HepG2 (cell line): Measurements from ENCODE around the gene LDB2. TPM values are rescaled to one million over a fixed set of nuclear protein-coding genes. Genes with fewer than 3 reads are reported as not detected.

Experiments used
- ATAC-seq: fragments of 200-7000 bp; cut with Tn5 transposase; 3 replicates; pipeline ENCODE4 v1.9.1; 2020; ENCODE audit warnings: mild to moderate bottlenecking, moderate library complexity
- BruUV-seq: library from RNA; stranded (reverse); fragments of 400-500 nt; replicated peaks from 2 replicates; lab custom pipeline; 2021; lab: Mats Ljungman, UMichigan
- CTCF ChIA-PET: fragments of 300-600 bp; formaldehyde crosslinking; extraction: SDS; loops from one replicate; lab custom pipeline; 2021; ENCODE audit warnings: low total read pairs, inconsistent platforms, low intra/inter-chr PET ratio; lab: Yijun Ruan, JAX
- POLR2A ChIA-PET: fragments of 350-600 bp; sonication (Branson Sonifier 250); formaldehyde crosslinking; loops from one replicate; lab custom pipeline; 2020; ENCODE audit warnings: antibody characterized with exemption, inconsistent platforms; lab: Yijun Ruan, JAX
- DNase-seq: peaks from one replicate; pipeline ENCODE4 v3.0.0-alpha.2; 2015; ENCODE audit warnings: low spot score
- FAIRE-seq: peaks from 3 replicates; lab custom pipeline; 2011; peaks lifted over from hg19 to GRCh38; lab: Jason Lieb, UNC
- H2AFZ ChIP-seq: one replicate; pipeline ENCODE4 v1.6.1; 2011; ENCODE audit warnings: low read length, inconsistent platforms
- H3K27ac ChIP-seq: fragments of 300-600 bp; 3 replicates; pipeline ENCODE4 v1.8.0; 2011; ENCODE audit warnings: mixed run types, mild to moderate bottlenecking, mixed read lengths, low read length, inconsistent platforms; ENCODE audit not compliant: insufficient read depth; ENCODE audit errors: extremely low read length
- H3K27me3 ChIP-seq, 2 experiments: fragments of 200-600 bp in 1 of 2; 2 replicates in 1 of 2; 3 replicates in 1 of 2; pipeline versions ENCODE4 v1.6.0 to v1.8.0; 2011; ENCODE audit warnings: low read length in 2 of 2, mild to moderate bottlenecking in 2 of 2, moderate library complexity in 2 of 2, inconsistent platforms in 1 of 2; ENCODE audit not compliant: insufficient read depth in 2 of 2, control insufficient read depth in 1 of 2
- H3K36me3 ChIP-seq, 2 experiments: fragments of 200-600 bp in 1 of 2; replicated peaks in 1 of 2; 2 replicates in 1 of 2; 3 replicates in 1 of 2; pipeline versions ENCODE4 v1.5.1 to v1.8.0; 2011; ENCODE audit warnings: low read length in 2 of 2, inconsistent platforms in 1 of 2; ENCODE audit not compliant: insufficient read depth in 2 of 2, control insufficient read depth in 1 of 2
- H3K4me1 ChIP-seq: 2 replicates; pipeline ENCODE4 v1.5.1; 2012; ENCODE audit warnings: low read length, inconsistent platforms; ENCODE audit not compliant: insufficient read depth
- H3K4me2 ChIP-seq: 2 replicates; pipeline ENCODE4 v1.6.0; 2011; ENCODE audit warnings: low read depth, low read length, inconsistent platforms
- H3K4me3 ChIP-seq, 3 experiments: fragments of 200-600 bp in 1 of 3; sonication (generic), shearing (Covaris generic) in 1 of 3; replicated peaks in 1 of 3; 2 replicates each; pipeline ENCODE4 v1.5.1; 2011 to 2016; ENCODE audit warnings: low read length in 3 of 3, inconsistent platforms in 2 of 3, low read depth in 2 of 3, mild to moderate bottlenecking in 2 of 3, control low read depth in 1 of 3, mixed read lengths in 1 of 3; ENCODE audit not compliant: insufficient read depth in 1 of 3
- H3K79me2 ChIP-seq: one replicate; pipeline ENCODE4 v1.6.1; 2011; ENCODE audit warnings: low read length, inconsistent platforms; ENCODE audit not compliant: insufficient read depth
- H3K9ac ChIP-seq: 2 replicates; pipeline ENCODE4 v1.6.0; 2011; ENCODE audit warnings: mild to moderate bottlenecking, low read depth, low read length, inconsistent platforms; ENCODE audit not compliant: insufficient read depth
- H3K9me3 ChIP-seq: 2 replicates; pipeline ENCODE4 v1.5.1; 2012; ENCODE audit warnings: mild to moderate bottlenecking, low read length
- H4K20me1 ChIP-seq: 2 replicates; pipeline ENCODE4 v1.6.0; 2011; ENCODE audit warnings: inconsistent platforms, mild to moderate bottlenecking, low read length, moderate library complexity; ENCODE audit not compliant: insufficient read depth
- CREB1 ChIP-seq, 2 experiments: fragments of 450-650 bp in 1 of 2; IDR thresholded peaks; 2 replicates each; pipeline ENCODE4 v1.6.1; 2016 to 2017; ENCODE audit warnings: control low read depth in 1 of 2, mild to moderate bottlenecking in 1 of 2, missing compliant biosample characterization in 1 of 2, missing genetic modification characterization in 1 of 2
- HBP1 ChIP-seq: IDR thresholded peaks from 2 replicates; pipeline ENCODE4 v1.6.1; 2016; ENCODE audit warnings: low read depth, control low read depth
- KDM2A ChIP-seq: sonication (generic); formaldehyde crosslinking; IDR thresholded peaks from 2 replicates; pipeline ENCODE4 v1.4.0; 2020; ENCODE audit warnings: low read depth, missing genetic modification reagents, borderline replicate concordance
- NCOR1 ChIP-seq: fragments of 200-600 bp; sonication (generic); IDR thresholded peaks from 2 replicates; pipeline ENCODE4 v1.7.0; 2017; ENCODE audit warnings: antibody characterized with exemption, low read length, borderline replicate concordance
- NFATC3 ChIP-seq: sonication (generic); formaldehyde crosslinking; IDR thresholded peaks from 2 replicates; pipeline ENCODE4 v1.5.1; 2020; ENCODE audit warnings: mild to moderate bottlenecking, missing genetic modification reagents
- NFIC ChIP-seq: IDR thresholded peaks from 2 replicates; pipeline ENCODE4 v1.6.1; 2012; ENCODE audit warnings: mild to moderate bottlenecking, low read length, inconsistent platforms
- XBP1 ChIP-seq: sonication (generic); formaldehyde crosslinking; IDR thresholded peaks from 2 replicates; pipeline ENCODE4 v1.5.0; 2020; ENCODE audit warnings: missing genetic modification reagents
- ZMAT5 ChIP-seq: sonication (generic); formaldehyde crosslinking; IDR thresholded peaks from 2 replicates; pipeline ENCODE4 v1.5.0; 2020; ENCODE audit warnings: mild to moderate bottlenecking, low read depth, missing genetic modification reagents, borderline replicate concordance
- ZMYM4 ChIP-seq: sonication (generic); formaldehyde crosslinking; IDR thresholded peaks from 2 replicates; pipeline ENCODE4 v1.8.1; 2023; ENCODE audit warnings: mild to moderate bottlenecking, missing genetic modification reagents
- ZNF441 ChIP-seq: sonication (generic); formaldehyde crosslinking; IDR thresholded peaks from 2 replicates; pipeline ENCODE4 v1.7.0; 2021; ENCODE audit warnings: missing genetic modification reagents, borderline replicate concordance
- WGBS: methylation state at CpG from one replicate; pipeline ENCODE4 v1.1.6; 2017; ENCODE audit warnings: low lambda C conversion rate; 5-methylcytosine and 5-hydroxymethylcytosine counted together
- in situ Hi-C: cut with HindIII; loops from 2 replicates; pipeline ENCODE4 v1.10.0; 2017; ENCODE audit warnings: low pct_unique_long_range_greater_than_20kb; ENCODE audit not compliant: extremely low pct_ligation_motif_present
- intact Hi-C: fragments of 100-400 bp; cut with micrococcal nuclease; formaldehyde crosslinking; loops from one replicate; pipeline ENCODE4 v1.10.0; 2022; ENCODE audit not compliant: unreplicated experiment
- polyA plus RNA-seq, 8 experiments: library from polyadenylated mRNA; depleted of rRNA in 3 of 8; stranded (reverse) in 7 of 8; unstranded in 1 of 8; fragments of >200 nt; fragmentation: Illumina TruSeq in 4 of 8; extraction: Trizol in 4 of 8; gene quantifications; 2 replicates each; pipeline versions ENCODE4 v1.2.1 to v1.2.3, GENCODE V29; 2011 to 2016; ENCODE audit warnings: low read depth in 4 of 8, missing spikeins in 1 of 8, mixed read lengths in 1 of 8; ENCODE audit not compliant: insufficient read depth in 1 of 8
- total RNA-seq, 5 experiments: library from RNA; depleted of rRNA; stranded (reverse); fragments of >200 nt; fragmentation: Illumina TruSeq; extraction: Trizol; gene quantifications; 2 replicates each; pipeline ENCODE4 v1.2.3, GENCODE V29; 2016; ENCODE audit warnings: low read depth in 1 of 5
- TF ChIP-seq, protein P1 (sequence below): sonication (generic); formaldehyde crosslinking; IDR thresholded peaks from 2 replicates; pipeline ENCODE4 v1.8.0; 2022; ENCODE audit warnings: low read depth, missing genetic modification reagents

Gene LDB2
- total and polyA plus RNA-seq, 2 of the 13 experiments (the other 11 are each of a cell fraction or from before 2014, with no cell fraction given) = not detected

DNA sequence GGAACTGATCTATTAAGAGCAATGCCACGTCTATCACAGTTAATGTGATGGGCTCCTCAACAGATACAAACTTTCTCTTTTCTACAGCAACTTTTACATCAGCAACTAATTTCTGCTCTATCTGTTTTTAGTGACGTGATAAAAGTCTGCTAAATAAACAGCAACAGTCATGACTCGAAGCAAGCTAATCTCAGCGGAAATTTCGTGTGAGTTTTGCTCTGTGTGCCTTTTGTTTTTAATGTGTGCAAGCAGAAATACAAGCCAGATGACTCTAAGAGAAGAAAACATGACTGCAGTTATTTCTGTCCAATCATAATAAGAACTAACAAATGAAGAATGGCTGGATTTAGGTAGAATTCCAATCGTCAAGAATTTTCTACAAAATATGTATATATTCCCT, 214.3 kb downstream of the LDB2 start:
- intact Hi-C loops = no loop called here
- Histone ChIP-seq H3K9ac (no peak overlapping the region), H3K79me2 (no peaks in the 10 kb centered on the region), H3K27ac (no peak overlapping the region), H3K4me3 (no peak overlapping the region), H3K9me3 (no peaks in the 10 kb centered on the region), H3K4me2 (no peak overlapping the region), H2AFZ (no peak overlapping the region)
- in situ Hi-C loops = no loop called here
- no TSS peak for BruUV-seq
- TF ChIP-seq CREB1 (IDR thresholded peaks at IDR 0.05) (peak; percentile 60), CREB1 (CRISPR knock-in tag; IDR thresholded peaks at IDR 0.05) (no peak), ZMAT5 (CRISPR knock-in tag) (no peak)
- TF ChIP-seq, all 625 proteins: peak for 1
- ATAC-seq (no peak), FAIRE-seq (no peak), DNase-seq (no peak)
- POLR2A ChIA-PET = no interaction called here
- Histone ChIP-seq H3K36me3 (no peaks in the 10 kb centered on the region), H3K4me1 (no peaks in the 10 kb centered on the region), H4K20me1 (no peaks in the 10 kb centered on the region), H3K27me3 (peaks cover 0 to 4% of the 10 kb centered on the region in 2 experiments; a peak in 1 of 5 replicates)
- WGBS = under 1% methylated on average over 6 of the region's 6 CpGs
- CTCF ChIA-PET = no interaction called here

DNA sequence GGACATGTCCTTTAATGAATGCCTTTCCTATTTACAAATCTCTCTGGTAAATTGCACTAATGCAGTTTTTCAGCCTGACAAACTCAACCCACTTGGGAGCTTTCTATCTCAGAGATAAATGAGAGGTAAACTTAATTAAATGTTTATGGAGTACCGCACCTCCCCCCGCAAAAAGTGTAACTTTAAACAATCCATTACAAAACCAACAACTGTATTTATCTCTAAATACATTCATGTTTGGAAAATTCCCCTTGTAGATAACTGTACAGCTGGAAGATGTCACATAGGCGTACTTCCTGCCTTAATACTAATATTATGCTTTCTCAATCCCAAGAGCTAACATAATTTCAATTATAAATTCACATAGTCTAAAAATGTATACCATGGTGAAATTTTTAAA, 215.5 kb downstream of the LDB2 start:
- BruUV-seq = no TSS peak
- ATAC-seq (no peak), FAIRE-seq (no peak)
- Histone ChIP-seq H3K27me3 (peaks cover 0 to 4% of the 10 kb centered on the region in 2 experiments; a peak in 1 of 5 replicates), H3K4me2 (no peak overlapping the region), H3K4me3 (no peak overlapping the region), H2AFZ (no peak overlapping the region), H3K9me3 (no peaks in the 10 kb centered on the region)
- POLR2A ChIA-PET = no interaction called here
- WGBS = 28% methylated on average over 3 of the region's 3 CpGs
- TF ChIP-seq XBP1 (no peak), ZMYM4 (CRISPR knock-in tag) (no peak), HBP1 (CRISPR knock-in tag) (no peak), ZNF441 (CRISPR knock-in tag) (no peak), NFATC3 (no peak), NCOR1 (no peak), NFIC (no peak), KDM2A (no peak)
- TF ChIP-seq, protein P1, sequence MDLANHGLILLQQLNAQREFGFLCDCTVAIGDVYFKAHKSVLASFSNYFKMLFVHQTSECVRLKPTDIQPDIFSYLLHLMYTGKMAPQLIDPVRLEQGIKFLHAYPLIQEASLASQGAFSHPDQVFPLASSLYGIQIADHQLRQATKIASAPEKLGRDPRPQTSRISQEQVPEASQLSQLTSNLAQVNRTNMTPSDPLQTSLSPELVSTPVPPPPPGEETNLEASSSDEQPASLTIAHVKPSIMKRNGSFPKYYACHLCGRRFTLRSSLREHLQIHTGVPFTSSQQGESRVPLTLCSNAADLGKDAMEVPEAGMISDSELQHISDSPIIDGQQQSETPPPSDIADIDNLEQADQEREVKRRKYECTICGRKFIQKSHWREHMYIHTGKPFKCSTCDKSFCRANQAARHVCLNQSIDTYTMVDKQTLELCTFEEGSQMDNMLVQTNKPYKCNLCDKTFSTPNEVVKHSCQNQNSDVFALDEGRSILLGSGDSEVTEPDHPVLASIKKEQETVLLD (CRISPR knock-in tag) = no peak
- TF ChIP-seq, all 625 proteins: peak for 0
- no peaks in the 10 kb centered on the region for H3K4me1 ChIP-seq
- CTCF ChIA-PET = no interaction called here
- no peak for DNase-seq
- in situ Hi-C loops = no loop called here
- H3K36me3 ChIP-seq = no peaks in the 10 kb centered on the region
- intact Hi-C loops = no loop called here
- no peaks in the 10 kb centered on the region for H3K79me2 ChIP-seq
- H3K9ac ChIP-seq = no peak overlapping the region
- H3K27ac ChIP-seq = no peak overlapping the region
- no peaks in the 10 kb centered on the region for H4K20me1 ChIP-seq
